ENCODE data around the gene WNT3. TPM values are rescaled to one million over a fixed set of nuclear protein-coding genes. Genes with fewer than 3 reads are reported as not detected.
"Not testable (repeated sequence)": the region's sequence is repeated elsewhere in the genome, so short reads cannot be mapped to it uniquely, and the experiment has no call there.

WNT3 gene
- total and polyA plus RNA-seq, 2 donors (not counting 3 experiments of a cell fraction or from before 2014, with no cell fraction given) = 1.4 to 2.1 TPM

DNA sequence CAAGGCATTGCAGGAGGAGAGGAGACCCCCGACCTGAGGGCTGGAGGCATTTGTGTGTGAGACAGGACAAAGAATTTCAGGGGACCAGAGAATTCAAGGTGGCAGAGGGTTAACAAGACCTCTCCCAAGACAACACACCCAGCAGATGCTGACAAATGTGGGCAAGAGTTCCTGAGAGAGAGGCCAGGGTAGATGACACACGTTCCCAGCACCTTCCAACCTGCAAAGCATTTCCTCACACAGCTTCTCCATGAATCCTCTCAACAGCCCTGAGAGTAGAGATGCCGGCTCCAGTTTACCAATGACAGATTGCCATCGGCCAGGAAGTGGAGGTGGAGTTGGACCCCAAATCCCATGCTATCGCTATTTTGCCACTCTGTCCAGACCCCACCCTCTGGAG, 25.0 kb downstream of the WNT3 start:
- Histone ChIP-seq H3K4me1 (ENCODE audit: control insufficient read depth, extremely low read depth, insufficient read depth, low read length) (no peaks in the 10 kb centered on the region), H3K9me1 (replicated peaks; ENCODE audit: control insufficient read depth, extremely low read depth, insufficient read depth, low read length) (no peaks in the 10 kb centered on the region), H3K79me2 (ENCODE audit: control insufficient read depth, insufficient read depth, low read length) (no peaks in the 10 kb centered on the region), H3K27ac (ENCODE audit: insufficient read depth, low read depth, low read length) (no peak overlapping the region), H3K36me3 (ENCODE audit: control insufficient read depth in 2 of 2, extremely low read depth in 1 of 2, insufficient read depth in 2 of 2, low read length in 2 of 2) (no peaks in the 10 kb centered on the region), H3K4me2 (ENCODE audit: insufficient read depth, low read length) (no peak overlapping the region), H2AFZ (ENCODE audit: low read depth, low read length) (no peak overlapping the region), H3K27me3 (ENCODE audit: control insufficient read depth in 2 of 2, insufficient read depth in 2 of 2, low read length in 2 of 2) (peaks cover 0 to 5% of the 10 kb centered on the region in 2 experiments), H4K20me1 (replicated peaks; ENCODE audit: control insufficient read depth, extremely low read depth, insufficient read depth, low read length) (no peaks in the 10 kb centered on the region), H3K9me3 (replicated peaks; ENCODE audit: control insufficient read depth, insufficient read depth, low read length) (no peaks in the 10 kb centered on the region), H3K9ac (replicated peaks; ENCODE audit: extremely low read depth, insufficient read depth, low read length) (no peak overlapping the region), H3K4me3 (replicated peaks in 1 of 3; ENCODE audit: insufficient read depth in 1 of 3, low read depth in 1 of 3, low read length in 3 of 3) (no peak overlapping the region)
- DNase-seq (ENCODE audit: low read depth, low spot score) = no peak
- intact Hi-C loops (cut with micrococcal nuclease) (no loop called here), dilution Hi-C loops (cut with MboI; ENCODE audit: extremely low pct_ligation_motif_present, low sequenced_read_pairs) (no loop called here)
- ChIA-PET CTCF (interaction anchor here (1.0 to 1.6 kb wide), 2 partner anchors 29 to 48 kb away, joined by 3 read pairs; no protein-coding TSS in a partner anchor), POLR2A (no interaction called here)
- TF ChIP-seq POLR2AphosphoS5 (IDR thresholded peaks at IDR 0.05; ENCODE audit: insufficient read depth, low read depth, low read length) = no peak
- TF ChIP-seq GATA2 (IDR thresholded peaks at IDR 0.05; ENCODE audit: insufficient read depth, insufficient read length, low read depth, low read length) = no peak
- TF ChIP-seq JUN (IDR thresholded peaks at IDR 0.05; ENCODE audit: borderline replicate concordance, insufficient read depth, insufficient read length, low read depth) = no peak
- TF ChIP-seq, protein P1, sequence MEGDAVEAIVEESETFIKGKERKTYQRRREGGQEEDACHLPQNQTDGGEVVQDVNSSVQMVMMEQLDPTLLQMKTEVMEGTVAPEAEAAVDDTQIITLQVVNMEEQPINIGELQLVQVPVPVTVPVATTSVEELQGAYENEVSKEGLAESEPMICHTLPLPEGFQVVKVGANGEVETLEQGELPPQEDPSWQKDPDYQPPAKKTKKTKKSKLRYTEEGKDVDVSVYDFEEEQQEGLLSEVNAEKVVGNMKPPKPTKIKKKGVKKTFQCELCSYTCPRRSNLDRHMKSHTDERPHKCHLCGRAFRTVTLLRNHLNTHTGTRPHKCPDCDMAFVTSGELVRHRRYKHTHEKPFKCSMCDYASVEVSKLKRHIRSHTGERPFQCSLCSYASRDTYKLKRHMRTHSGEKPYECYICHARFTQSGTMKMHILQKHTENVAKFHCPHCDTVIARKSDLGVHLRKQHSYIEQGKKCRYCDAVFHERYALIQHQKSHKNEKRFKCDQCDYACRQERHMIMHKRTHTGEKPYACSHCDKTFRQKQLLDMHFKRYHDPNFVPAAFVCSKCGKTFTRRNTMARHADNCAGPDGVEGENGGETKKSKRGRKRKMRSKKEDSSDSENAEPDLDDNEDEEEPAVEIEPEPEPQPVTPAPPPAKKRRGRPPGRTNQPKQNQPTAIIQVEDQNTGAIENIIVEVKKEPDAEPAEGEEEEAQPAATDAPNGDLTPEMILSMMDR (IDR thresholded peaks at IDR 0.05; ENCODE audit: extremely low read depth in 1 of 2, insufficient read depth in 1 of 2, low read depth in 1 of 2, low read length in 2 of 2) = no peak
- TF ChIP-seq FOS (IDR thresholded peaks at IDR 0.05; ENCODE audit: borderline replicate concordance, insufficient read depth, low read length) = no peak
- no peak for FAIRE-seq
- BruUV-seq (replicated peaks) = no TSS peak

DNA sequence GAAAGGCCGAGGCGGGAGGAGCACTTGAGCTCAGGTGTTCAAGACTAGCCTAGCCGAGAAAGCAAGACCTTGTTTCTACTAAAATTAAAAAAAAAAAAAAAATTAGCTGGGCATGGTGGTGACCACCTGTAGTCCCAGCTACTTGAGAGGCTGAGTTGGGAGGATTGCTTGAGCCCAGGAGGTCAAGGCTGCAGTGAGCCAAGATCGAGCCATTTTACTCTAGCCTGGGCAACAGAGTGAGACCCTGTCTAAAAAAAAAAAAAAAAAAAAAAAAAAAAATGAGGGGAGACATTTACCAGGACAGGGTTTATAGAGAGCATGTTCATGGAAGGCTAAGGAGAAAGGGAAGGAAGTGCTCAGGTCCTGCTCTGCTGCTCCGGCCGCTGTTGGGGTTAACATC, 25.5 kb downstream of the WNT3 start:
- H3K27me3 ChIP-seq (ENCODE audit: control insufficient read depth in 2 of 2, insufficient read depth in 2 of 2, low read length in 2 of 2); POLR2A ChIA-PET: not testable (repeated sequence)

More for the DNA sequence above, 25.5 kb downstream of the WNT3 start:
- BruUV-seq (replicated peaks); H3K79me2 ChIP-seq (ENCODE audit: control insufficient read depth, insufficient read depth, low read length); FAIRE-seq; CTCF ChIA-PET; intact Hi-C loops (cut with micrococcal nuclease); H3K9ac ChIP-seq (replicated peaks; ENCODE audit: extremely low read depth, insufficient read depth, low read length); H3K4me3 ChIP-seq (replicated peaks in 1 of 3; ENCODE audit: insufficient read depth in 1 of 3, low read depth in 1 of 3, low read length in 3 of 3); H3K4me1 ChIP-seq (ENCODE audit: control insufficient read depth, extremely low read depth, insufficient read depth, low read length); DNase-seq (ENCODE audit: low read depth, low spot score); H3K9me1 ChIP-seq (replicated peaks; ENCODE audit: control insufficient read depth, extremely low read depth, insufficient read depth, low read length); H4K20me1 ChIP-seq (replicated peaks; ENCODE audit: control insufficient read depth, extremely low read depth, insufficient read depth, low read length); H3K27ac ChIP-seq (ENCODE audit: insufficient read depth, low read depth, low read length); H3K36me3 ChIP-seq (ENCODE audit: control insufficient read depth in 2 of 2, extremely low read depth in 1 of 2, insufficient read depth in 2 of 2, low read length in 2 of 2); H2AFZ ChIP-seq (ENCODE audit: low read depth, low read length); H3K9me3 ChIP-seq (replicated peaks; ENCODE audit: control insufficient read depth, insufficient read depth, low read length); H3K4me2 ChIP-seq (ENCODE audit: insufficient read depth, low read length); dilution Hi-C loops (cut with MboI; ENCODE audit: extremely low pct_ligation_motif_present, low sequenced_read_pairs): not testable (repeated sequence)

Data from endothelial cell of umbilical vein (primary cell).